Neural cell (in vitro differentiated cells): ENCODE measurements around the gene PHACTR3. TPM values are rescaled to one million over a fixed set of nuclear protein-coding genes. Genes with fewer than 3 reads are reported as not detected.

Experiments used
- H2AFZ ChIP-seq: fragments of 200-600, 300-800 bp; sonication (generic), shearing (Covaris generic); 2 replicates; pipeline ENCODE4 v1.6.0; 2014; ENCODE audit warnings: low read depth, mild to moderate bottlenecking, antibody characterized with exemption, low read length, moderate library complexity
- H3F3A ChIP-seq: fragments of 200-600 bp; shearing (Covaris generic); 2 replicates; pipeline ENCODE4 v1.6.1; 2016; ENCODE audit warnings: mild to moderate bottlenecking, moderate library complexity, mixed read lengths, antibody characterized with exemption, low read length; ENCODE audit not compliant: insufficient read depth, poor library complexity, severe bottlenecking
- H3K27ac ChIP-seq: fragments of 200-600, 300-800 bp; sonication (generic), shearing (Covaris generic); 2 replicates; pipeline ENCODE4 v1.5.1; 2014; ENCODE audit warnings: mild to moderate bottlenecking, low read length, moderate library complexity
- H3K27me3 ChIP-seq: fragments of 300-800, 200-600 bp; sonication (generic), shearing (Covaris generic); 2 replicates; pipeline ENCODE4 v1.6.0; 2014; ENCODE audit warnings: mild to moderate bottlenecking, low read depth, low read length, moderate library complexity; ENCODE audit not compliant: insufficient read depth
- H3K36me3 ChIP-seq: fragments of 300-800, 200-600 bp; sonication (generic), shearing (Covaris generic); 2 replicates; pipeline ENCODE4 v1.5.1; 2014; ENCODE audit warnings: mild to moderate bottlenecking, antibody characterized with exemption, low read length, moderate library complexity; ENCODE audit not compliant: insufficient read depth
- H3K4me2 ChIP-seq: fragments of 300-800, 200-600 bp; sonication (generic), shearing (Covaris generic); 2 replicates; pipeline ENCODE4 v1.6.0; 2014; ENCODE audit warnings: mild to moderate bottlenecking, low read length
- H3K4me3 ChIP-seq: fragments of 300-800, 200-600 bp; sonication (generic), shearing (Covaris generic); 2 replicates; pipeline ENCODE4 v1.5.1; 2014; ENCODE audit warnings: mild to moderate bottlenecking, low read length, moderate library complexity
- H3K79me2 ChIP-seq: fragments of 200-600 bp; shearing (Covaris generic); replicated peaks from 2 replicates; pipeline ENCODE4 v1.6.0; 2014; ENCODE audit warnings: mild to moderate bottlenecking, low read length, moderate library complexity; ENCODE audit not compliant: insufficient read depth
- H3K9ac ChIP-seq: fragments of 300-800, 200-600 bp; sonication (generic), shearing (Covaris generic); 2 replicates; pipeline ENCODE4 v1.6.1; 2016; ENCODE audit warnings: mild to moderate bottlenecking, low read length, mixed read lengths
- H3K9me2 ChIP-seq: fragments of 200-600 bp; shearing (Covaris generic); 2 replicates; pipeline ENCODE4 v1.6.1; 2016; ENCODE audit warnings: mild to moderate bottlenecking, low read length, mixed read lengths; ENCODE audit not compliant: insufficient read depth
- H3K9me3 ChIP-seq: fragments of 200-600, 300-800 bp; sonication (generic), shearing (Covaris generic); 2 replicates; pipeline ENCODE4 v1.6.1; 2016; ENCODE audit warnings: mild to moderate bottlenecking, mixed run types, low read length, moderate library complexity, mixed read lengths
- H4K20me1 ChIP-seq: fragments of 200-600 bp; shearing (Covaris generic); 2 replicates; pipeline ENCODE4 v1.6.1; 2016; ENCODE audit warnings: mild to moderate bottlenecking, mixed run types; ENCODE audit not compliant: insufficient read depth
- CTCF ChIP-seq: fragments of 450-650 bp; IDR thresholded peaks from 2 replicates; pipeline ENCODE4 v1.5.1; 2014; ENCODE audit warnings: antibody characterized with exemption, mild to moderate bottlenecking, moderate library complexity; ENCODE audit not compliant: poor library complexity, severe bottlenecking
- EP300 ChIP-seq: fragments of 450-650 bp; conservative IDR thresholded peaks from 2 replicates; pipeline ENCODE4 v1.6.1; 2014; ENCODE audit warnings: antibody characterized with exemption, mild to moderate bottlenecking, moderate library complexity; ENCODE audit not compliant: poor library complexity, severe bottlenecking
- EZH2 ChIP-seq: fragments of 200-600, 300-800 bp; shearing (Covaris generic), sonication (generic); IDR thresholded peaks from 2 replicates; pipeline ENCODE4 v1.6.1; 2014; ENCODE audit warnings: antibody characterized with exemption, low read length, borderline replicate concordance, mild to moderate bottlenecking; ENCODE audit not compliant: insufficient read depth, poor library complexity, severe bottlenecking
- MXI1 ChIP-seq: fragments of 450-650 bp; conservative IDR thresholded peaks from 2 replicates; pipeline ENCODE4 v1.6.1; 2014; ENCODE audit warnings: antibody characterized with exemption, mild to moderate bottlenecking; ENCODE audit not compliant: poor library complexity, severe bottlenecking
- POLR2AphosphoS5 ChIP-seq: IDR thresholded peaks from 2 replicates; pipeline ENCODE4 v1.6.1; 2012
- RAD21 ChIP-seq: fragments of 450-650 bp; conservative IDR thresholded peaks from 2 replicates; pipeline ENCODE4 v1.6.1; 2014; ENCODE audit warnings: antibody characterized with exemption, mild to moderate bottlenecking, moderate library complexity
- REST ChIP-seq: IDR thresholded peaks from 2 replicates; pipeline ENCODE4 v1.6.1; 2012; ENCODE audit warnings: borderline replicate concordance
- SMC3 ChIP-seq: fragments of 450-650 bp; conservative IDR thresholded peaks from 2 replicates; pipeline ENCODE4 v1.6.1; 2014; ENCODE audit warnings: antibody characterized with exemption, mild to moderate bottlenecking, moderate library complexity; ENCODE audit not compliant: poor library complexity
- TAF1 ChIP-seq: IDR thresholded peaks from 2 replicates; pipeline ENCODE4 v1.6.1; 2012; ENCODE audit warnings: low read depth
- polyA plus RNA-seq: library from polyadenylated mRNA; depleted of rRNA; stranded (reverse); fragments of >200 nt; gene quantifications from 2 replicates; pipeline ENCODE4 v1.2.3, GENCODE V29; 2014

PHACTR3 gene
- polyA plus RNA-seq, 1 donor from 2014 or later: 1.3 TPM

GRCh38 chr20:59671661-59672471 lies 67.5 kb downstream of the PHACTR3 start:
- Histone ChIP-seq H3K4me3 (no peak overlapping the region), H3K36me3 (no peaks in the 10 kb centered on the region), H3K9me3 (peaks cover 4% of the 10 kb centered on the region), H3K27me3 (no peaks in the 10 kb centered on the region), H3F3A (no peaks in the 10 kb centered on the region), H3K4me2 (no peak overlapping the region), H3K9me2 (no peaks in the 10 kb centered on the region), H3K9ac (no peak overlapping the region), H3K27ac (no peak overlapping the region), H2AFZ (no peak overlapping the region), H3K79me2 (no peaks in the 10 kb centered on the region), H4K20me1 (no peaks in the 10 kb centered on the region)
- no peak for TF ChIP-seq MXI1
- TF ChIP-seq POLR2AphosphoS5: no peak
- TF ChIP-seq SMC3: no peak
- TF ChIP-seq EP300: no peak
- no peak for TF ChIP-seq REST
- TF ChIP-seq RAD21: no peak
- TF ChIP-seq EZH2: no peak
- TF ChIP-seq TAF1: no peak
- no peak for TF ChIP-seq CTCF

- Histone ChIP-seq H3K4me2 (no peak overlapping the region), H3K9me3 (peaks cover 4% of the 10 kb centered on the region), H3K9ac (no peak overlapping the region), H3K27ac (no peak overlapping the region), H3K27me3 (no peaks in the 10 kb centered on the region), H3F3A (no peaks in the 10 kb centered on the region), H3K79me2 (no peaks in the 10 kb centered on the region), H3K4me3 (no peak overlapping the region), H3K9me2 (no peaks in the 10 kb centered on the region), H4K20me1 (no peaks in the 10 kb centered on the region), H2AFZ (no peak overlapping the region), H3K36me3 (no peaks in the 10 kb centered on the region)
- TF ChIP-seq EP300 (no peak), MXI1 (no peak), TAF1 (no peak), REST (no peak), SMC3 (no peak), RAD21 (no peak), EZH2 (no peak), CTCF (no peak), POLR2AphosphoS5 (no peak)
Observed at GRCh38 chr20:59672576-59672975, 68.2 kb downstream of the PHACTR3 start.
